Measurements from ENCODE around the gene SS18.

DNA sequence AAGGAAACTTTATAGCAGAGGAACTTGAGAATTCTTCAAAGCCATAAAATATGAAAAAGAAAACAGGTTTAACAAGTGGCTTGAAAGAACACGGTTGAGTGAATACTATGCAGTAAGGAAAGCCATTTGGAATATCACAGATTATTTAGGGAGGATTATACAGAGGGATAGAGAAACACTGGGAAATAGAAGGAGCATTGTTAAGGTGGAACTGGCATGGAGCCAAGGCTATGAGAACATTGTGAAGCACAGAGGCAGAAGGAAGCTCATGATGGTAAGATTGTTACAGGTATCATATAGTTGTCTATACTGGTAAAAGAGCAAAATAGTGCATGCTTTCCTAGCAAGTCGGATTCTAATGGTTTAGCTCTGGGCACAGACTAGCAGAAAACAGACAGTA is 87.1 kb downstream of the SS18 start:
- TF ChIP-seq, protein P1, sequence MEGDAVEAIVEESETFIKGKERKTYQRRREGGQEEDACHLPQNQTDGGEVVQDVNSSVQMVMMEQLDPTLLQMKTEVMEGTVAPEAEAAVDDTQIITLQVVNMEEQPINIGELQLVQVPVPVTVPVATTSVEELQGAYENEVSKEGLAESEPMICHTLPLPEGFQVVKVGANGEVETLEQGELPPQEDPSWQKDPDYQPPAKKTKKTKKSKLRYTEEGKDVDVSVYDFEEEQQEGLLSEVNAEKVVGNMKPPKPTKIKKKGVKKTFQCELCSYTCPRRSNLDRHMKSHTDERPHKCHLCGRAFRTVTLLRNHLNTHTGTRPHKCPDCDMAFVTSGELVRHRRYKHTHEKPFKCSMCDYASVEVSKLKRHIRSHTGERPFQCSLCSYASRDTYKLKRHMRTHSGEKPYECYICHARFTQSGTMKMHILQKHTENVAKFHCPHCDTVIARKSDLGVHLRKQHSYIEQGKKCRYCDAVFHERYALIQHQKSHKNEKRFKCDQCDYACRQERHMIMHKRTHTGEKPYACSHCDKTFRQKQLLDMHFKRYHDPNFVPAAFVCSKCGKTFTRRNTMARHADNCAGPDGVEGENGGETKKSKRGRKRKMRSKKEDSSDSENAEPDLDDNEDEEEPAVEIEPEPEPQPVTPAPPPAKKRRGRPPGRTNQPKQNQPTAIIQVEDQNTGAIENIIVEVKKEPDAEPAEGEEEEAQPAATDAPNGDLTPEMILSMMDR (IDR thresholded peaks at IDR 0.05 in 2 of 3, conservative IDR thresholded peaks at IDR 0.05 in 1 of 3; ENCODE audit: borderline replicate concordance in 1 of 3, insufficient read depth in 1 of 3, low read depth in 2 of 3, low read length in 2 of 3) = no peak
- TF ChIP-seq EZH2 (IDR thresholded peaks at IDR 0.05) (no peak), POLR2A (IDR thresholded peaks at IDR 0.05; ENCODE audit: borderline replicate concordance, extremely low read depth, insufficient read depth, insufficient read length) (no peak), RAD21 (IDR thresholded peaks at IDR 0.05; ENCODE audit: low read depth) (no peak)
- TF ChIP-seq, protein P2, sequence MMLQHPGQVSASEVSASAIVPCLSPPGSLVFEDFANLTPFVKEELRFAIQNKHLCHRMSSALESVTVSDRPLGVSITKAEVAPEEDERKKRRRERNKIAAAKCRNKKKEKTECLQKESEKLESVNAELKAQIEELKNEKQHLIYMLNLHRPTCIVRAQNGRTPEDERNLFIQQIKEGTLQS (IDR thresholded peaks at IDR 0.05) = no peak
- TF ChIP-seq, protein P3, sequence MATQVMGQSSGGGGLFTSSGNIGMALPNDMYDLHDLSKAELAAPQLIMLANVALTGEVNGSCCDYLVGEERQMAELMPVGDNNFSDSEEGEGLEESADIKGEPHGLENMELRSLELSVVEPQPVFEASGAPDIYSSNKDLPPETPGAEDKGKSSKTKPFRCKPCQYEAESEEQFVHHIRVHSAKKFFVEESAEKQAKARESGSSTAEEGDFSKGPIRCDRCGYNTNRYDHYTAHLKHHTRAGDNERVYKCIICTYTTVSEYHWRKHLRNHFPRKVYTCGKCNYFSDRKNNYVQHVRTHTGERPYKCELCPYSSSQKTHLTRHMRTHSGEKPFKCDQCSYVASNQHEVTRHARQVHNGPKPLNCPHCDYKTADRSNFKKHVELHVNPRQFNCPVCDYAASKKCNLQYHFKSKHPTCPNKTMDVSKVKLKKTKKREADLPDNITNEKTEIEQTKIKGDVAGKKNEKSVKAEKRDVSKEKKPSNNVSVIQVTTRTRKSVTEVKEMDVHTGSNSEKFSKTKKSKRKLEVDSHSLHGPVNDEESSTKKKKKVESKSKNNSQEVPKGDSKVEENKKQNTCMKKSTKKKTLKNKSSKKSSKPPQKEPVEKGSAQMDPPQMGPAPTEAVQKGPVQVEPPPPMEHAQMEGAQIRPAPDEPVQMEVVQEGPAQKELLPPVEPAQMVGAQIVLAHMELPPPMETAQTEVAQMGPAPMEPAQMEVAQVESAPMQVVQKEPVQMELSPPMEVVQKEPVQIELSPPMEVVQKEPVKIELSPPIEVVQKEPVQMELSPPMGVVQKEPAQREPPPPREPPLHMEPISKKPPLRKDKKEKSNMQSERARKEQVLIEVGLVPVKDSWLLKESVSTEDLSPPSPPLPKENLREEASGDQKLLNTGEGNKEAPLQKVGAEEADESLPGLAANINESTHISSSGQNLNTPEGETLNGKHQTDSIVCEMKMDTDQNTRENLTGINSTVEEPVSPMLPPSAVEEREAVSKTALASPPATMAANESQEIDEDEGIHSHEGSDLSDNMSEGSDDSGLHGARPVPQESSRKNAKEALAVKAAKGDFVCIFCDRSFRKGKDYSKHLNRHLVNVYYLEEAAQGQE (IDR thresholded peaks at IDR 0.05; ENCODE audit: low read depth) = no peak
- TF ChIP-seq, protein P4, sequence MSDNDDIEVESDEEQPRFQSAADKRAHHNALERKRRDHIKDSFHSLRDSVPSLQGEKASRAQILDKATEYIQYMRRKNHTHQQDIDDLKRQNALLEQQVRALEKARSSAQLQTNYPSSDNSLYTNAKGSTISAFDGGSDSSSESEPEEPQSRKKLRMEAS (IDR thresholded peaks at IDR 0.05) = no peak
- TF ChIP-seq, protein P5, sequence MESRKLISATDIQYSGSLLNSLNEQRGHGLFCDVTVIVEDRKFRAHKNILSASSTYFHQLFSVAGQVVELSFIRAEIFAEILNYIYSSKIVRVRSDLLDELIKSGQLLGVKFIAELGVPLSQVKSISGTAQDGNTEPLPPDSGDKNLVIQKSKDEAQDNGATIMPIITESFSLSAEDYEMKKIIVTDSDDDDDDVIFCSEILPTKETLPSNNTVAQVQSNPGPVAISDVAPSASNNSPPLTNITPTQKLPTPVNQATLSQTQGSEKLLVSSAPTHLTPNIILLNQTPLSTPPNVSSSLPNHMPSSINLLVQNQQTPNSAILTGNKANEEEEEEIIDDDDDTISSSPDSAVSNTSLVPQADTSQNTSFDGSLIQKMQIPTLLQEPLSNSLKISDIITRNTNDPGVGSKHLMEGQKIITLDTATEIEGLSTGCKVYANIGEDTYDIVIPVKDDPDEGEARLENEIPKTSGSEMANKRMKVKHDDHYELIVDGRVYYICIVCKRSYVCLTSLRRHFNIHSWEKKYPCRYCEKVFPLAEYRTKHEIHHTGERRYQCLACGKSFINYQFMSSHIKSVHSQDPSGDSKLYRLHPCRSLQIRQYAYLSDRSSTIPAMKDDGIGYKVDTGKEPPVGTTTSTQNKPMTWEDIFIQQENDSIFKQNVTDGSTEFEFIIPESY (IDR thresholded peaks at IDR 0.05; ENCODE audit: extremely low read depth, insufficient replicate concordance, low read length) = no peak

Measured in HCT116 (cell line).